ENCODE results near the gene NFYB.

DNA sequence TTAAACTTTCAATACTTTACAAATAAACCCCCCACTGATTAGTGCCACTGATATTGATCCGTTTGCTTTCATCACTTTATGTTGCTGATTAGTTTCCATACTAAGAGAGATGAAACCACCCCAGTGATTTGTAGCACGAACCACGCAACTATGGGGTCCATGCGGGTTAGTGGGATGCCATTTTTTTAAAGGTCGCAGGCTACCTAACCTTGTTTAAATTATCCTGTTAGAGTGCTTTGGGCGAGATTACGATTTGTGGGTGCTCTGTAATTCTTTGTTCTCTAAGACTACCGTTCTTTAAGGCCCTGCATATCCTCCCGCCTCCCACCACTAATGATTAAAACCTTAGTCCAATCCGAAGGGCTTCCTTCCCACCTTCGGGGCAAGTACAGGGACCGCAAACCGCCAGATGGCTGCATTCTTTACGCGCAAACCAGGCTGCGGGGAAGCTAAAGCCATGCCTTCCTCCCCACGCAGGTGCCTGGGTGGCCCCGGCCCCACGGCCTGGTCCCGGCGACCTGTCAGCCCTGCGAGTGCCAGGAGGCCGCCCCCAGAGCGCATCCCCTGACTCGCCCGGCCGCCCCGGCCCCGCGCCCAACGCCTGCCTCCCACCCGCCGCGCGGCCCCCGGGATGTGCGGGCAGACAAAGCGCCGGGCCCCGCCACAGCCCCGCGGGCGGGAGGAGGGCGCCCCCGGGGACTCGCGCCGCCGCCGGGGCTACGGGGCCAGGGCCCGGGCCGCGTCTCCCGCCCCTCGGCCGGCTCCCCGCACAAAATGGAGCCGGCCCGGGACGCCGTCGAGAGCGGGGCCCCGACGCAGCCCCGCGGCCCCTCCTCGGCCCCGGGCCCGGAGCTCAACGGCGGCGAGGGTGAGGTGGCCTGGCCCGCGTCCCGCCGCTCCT, 759 bp downstream of the NFYB start:
- TF ChIP-seq FOXM1 (IDR thresholded peaks at IDR 0.05; ENCODE audit: low read depth) = no peak
- no peak for TF ChIP-seq FOXM1 (CRISPR knock-in tag; IDR thresholded peaks at IDR 0.05; ENCODE audit: low read depth)
- TF ChIP-seq NBN (IDR thresholded peaks at IDR 0.05; ENCODE audit: low read depth) = no peak
- TF ChIP-seq, protein P1, sequence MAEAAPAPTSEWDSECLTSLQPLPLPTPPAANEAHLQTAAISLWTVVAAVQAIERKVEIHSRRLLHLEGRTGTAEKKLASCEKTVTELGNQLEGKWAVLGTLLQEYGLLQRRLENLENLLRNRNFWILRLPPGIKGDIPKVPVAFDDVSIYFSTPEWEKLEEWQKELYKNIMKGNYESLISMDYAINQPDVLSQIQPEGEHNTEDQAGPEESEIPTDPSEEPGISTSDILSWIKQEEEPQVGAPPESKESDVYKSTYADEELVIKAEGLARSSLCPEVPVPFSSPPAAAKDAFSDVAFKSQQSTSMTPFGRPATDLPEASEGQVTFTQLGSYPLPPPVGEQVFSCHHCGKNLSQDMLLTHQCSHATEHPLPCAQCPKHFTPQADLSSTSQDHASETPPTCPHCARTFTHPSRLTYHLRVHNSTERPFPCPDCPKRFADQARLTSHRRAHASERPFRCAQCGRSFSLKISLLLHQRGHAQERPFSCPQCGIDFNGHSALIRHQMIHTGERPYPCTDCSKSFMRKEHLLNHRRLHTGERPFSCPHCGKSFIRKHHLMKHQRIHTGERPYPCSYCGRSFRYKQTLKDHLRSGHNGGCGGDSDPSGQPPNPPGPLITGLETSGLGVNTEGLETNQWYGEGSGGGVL (CRISPR knock-in tag; IDR thresholded peaks at IDR 0.05) = no peak
- TF ChIP-seq, protein P2, sequence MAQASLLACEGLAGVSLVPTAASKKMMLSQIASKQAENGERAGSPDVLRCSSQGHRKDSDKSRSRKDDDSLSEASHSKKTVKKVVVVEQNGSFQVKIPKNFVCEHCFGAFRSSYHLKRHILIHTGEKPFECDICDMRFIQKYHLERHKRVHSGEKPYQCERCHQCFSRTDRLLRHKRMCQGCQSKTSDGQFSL (CRISPR knock-in tag; IDR thresholded peaks at IDR 0.05) = no peak
- TF ChIP-seq, protein P2 (tag; IDR thresholded peaks at IDR 0.05) = no peak
- no peak for TF ChIP-seq SP1 (CRISPR knock-in tag; IDR thresholded peaks at IDR 0.05)
- TF ChIP-seq LEF1 (IDR thresholded peaks at IDR 0.05) = no peak

Measured in K562 (cell line).